HepG2 (cell line): Measurements from ENCODE around the gene ZKSCAN1. TPM values are rescaled to one million over a fixed set of nuclear protein-coding genes. Genes with fewer than 3 reads are reported as not detected.

ENCODE experiments used
- ATAC-seq: fragments of 200-7000 bp; cut with Tn5 transposase; 3 replicates; pipeline ENCODE4 v1.9.1; 2020; ENCODE audit warnings: mild to moderate bottlenecking, moderate library complexity
- Bru-seq: library from RNA; stranded (reverse); fragments of 400-500 nt; gene quantifications from one replicate; lab custom pipeline; 2021; lab: Mats Ljungman, UMichigan
- BruChase-seq, 2 experiments: library from RNA; stranded (reverse); fragments of 400-500 nt; gene quantifications; one replicate each; lab custom pipeline; 2021; lab: Mats Ljungman, UMichigan
- BruUV-seq: library from RNA; stranded (reverse); fragments of 400-500 nt; replicated peaks from 2 replicates; lab custom pipeline; 2021; lab: Mats Ljungman, UMichigan
- CTCF ChIA-PET: fragments of 300-600 bp; formaldehyde crosslinking; extraction: SDS; loops from one replicate; lab custom pipeline; 2021; ENCODE audit warnings: low total read pairs, inconsistent platforms, low intra/inter-chr PET ratio; lab: Yijun Ruan, JAX
- POLR2A ChIA-PET: fragments of 350-600 bp; sonication (Branson Sonifier 250); formaldehyde crosslinking; loops from one replicate; lab custom pipeline; 2020; ENCODE audit warnings: antibody characterized with exemption, inconsistent platforms; lab: Yijun Ruan, JAX
- DNase-seq: peaks from one replicate; pipeline ENCODE4 v3.0.0-alpha.2; 2015; ENCODE audit warnings: low spot score
- FAIRE-seq: peaks from 3 replicates; lab custom pipeline; 2011; peaks lifted over from hg19 to GRCh38; lab: Jason Lieb, UNC
- H2AFZ ChIP-seq: one replicate; pipeline ENCODE4 v1.6.1; 2011; ENCODE audit warnings: low read length, inconsistent platforms
- H3K27ac ChIP-seq: fragments of 300-600 bp; 3 replicates; pipeline ENCODE4 v1.8.0; 2011; ENCODE audit warnings: mixed run types, mild to moderate bottlenecking, mixed read lengths, low read length, inconsistent platforms; ENCODE audit not compliant: insufficient read depth; ENCODE audit errors: extremely low read length
- H3K27me3 ChIP-seq, 2 experiments: fragments of 200-600 bp in 1 of 2; 2 replicates in 1 of 2; 3 replicates in 1 of 2; pipeline versions ENCODE4 v1.6.0 to v1.8.0; 2011; ENCODE audit warnings: low read length in 2 of 2, mild to moderate bottlenecking in 2 of 2, moderate library complexity in 2 of 2, inconsistent platforms in 1 of 2; ENCODE audit not compliant: insufficient read depth in 2 of 2, control insufficient read depth in 1 of 2
- H3K36me3 ChIP-seq, 2 experiments: fragments of 200-600 bp in 1 of 2; replicated peaks in 1 of 2; 2 replicates in 1 of 2; 3 replicates in 1 of 2; pipeline versions ENCODE4 v1.5.1 to v1.8.0; 2011; ENCODE audit warnings: low read length in 2 of 2, inconsistent platforms in 1 of 2; ENCODE audit not compliant: insufficient read depth in 2 of 2, control insufficient read depth in 1 of 2
- H3K4me1 ChIP-seq: 2 replicates; pipeline ENCODE4 v1.5.1; 2012; ENCODE audit warnings: low read length, inconsistent platforms; ENCODE audit not compliant: insufficient read depth
- H3K4me2 ChIP-seq: 2 replicates; pipeline ENCODE4 v1.6.0; 2011; ENCODE audit warnings: low read depth, low read length, inconsistent platforms
- H3K4me3 ChIP-seq, 3 experiments: fragments of 200-600 bp in 1 of 3; sonication (generic), shearing (Covaris generic) in 1 of 3; replicated peaks in 1 of 3; 2 replicates each; pipeline ENCODE4 v1.5.1; 2011 to 2016; ENCODE audit warnings: low read length in 3 of 3, inconsistent platforms in 2 of 3, low read depth in 2 of 3, mild to moderate bottlenecking in 2 of 3, control low read depth in 1 of 3, mixed read lengths in 1 of 3; ENCODE audit not compliant: insufficient read depth in 1 of 3
- H3K79me2 ChIP-seq: one replicate; pipeline ENCODE4 v1.6.1; 2011; ENCODE audit warnings: low read length, inconsistent platforms; ENCODE audit not compliant: insufficient read depth
- H3K9ac ChIP-seq: 2 replicates; pipeline ENCODE4 v1.6.0; 2011; ENCODE audit warnings: mild to moderate bottlenecking, low read depth, low read length, inconsistent platforms; ENCODE audit not compliant: insufficient read depth
- H3K9me3 ChIP-seq: 2 replicates; pipeline ENCODE4 v1.5.1; 2012; ENCODE audit warnings: mild to moderate bottlenecking, low read length
- H4K20me1 ChIP-seq: 2 replicates; pipeline ENCODE4 v1.6.0; 2011; ENCODE audit warnings: inconsistent platforms, mild to moderate bottlenecking, low read length, moderate library complexity; ENCODE audit not compliant: insufficient read depth
- AGO1 ChIP-seq: fragments of 200-400 bp; formaldehyde crosslinking; IDR thresholded peaks from 2 replicates; pipeline ENCODE4 v1.6.1; 2017; ENCODE audit warnings: mild to moderate bottlenecking, low read depth, low read length, moderate library complexity; ENCODE audit not compliant: poor library complexity, severe bottlenecking
- CBFB ChIP-seq: sonication (generic); formaldehyde crosslinking; IDR thresholded peaks from 2 replicates; pipeline ENCODE4 v1.4.0; 2020; ENCODE audit warnings: missing genetic modification reagents
- HCFC1 ChIP-seq: fragments of 150-350 bp; IDR thresholded peaks from 2 replicates; pipeline ENCODE4 v1.6.1; 2014; ENCODE audit warnings: low read depth, low read length
- ISL2 ChIP-seq: sonication (generic); formaldehyde crosslinking; IDR thresholded peaks from 2 replicates; pipeline ENCODE4 v1.5.0; 2020; ENCODE audit warnings: missing genetic modification reagents
- MBD4 ChIP-seq: IDR thresholded peaks from 2 replicates; pipeline ENCODE4 v1.6.1; 2012; ENCODE audit warnings: low read length, inconsistent platforms, borderline replicate concordance
- MXD4 ChIP-seq: IDR thresholded peaks from 2 replicates; pipeline ENCODE4 v1.6.1; 2016; ENCODE audit warnings: mild to moderate bottlenecking, missing biosample characterization, missing genetic modification reagents
- ZNF496 ChIP-seq: sonication (generic); formaldehyde crosslinking; IDR thresholded peaks from 2 replicates; pipeline ENCODE4 v1.8.1; 2023; ENCODE audit warnings: mild to moderate bottlenecking, moderate library complexity, missing genetic modification reagents; ENCODE audit not compliant: insufficient replicate concordance
- ZSCAN21 ChIP-seq: sonication (generic); formaldehyde crosslinking; IDR thresholded peaks from 2 replicates; pipeline ENCODE4 v1.8.0; 2022; ENCODE audit warnings: mild to moderate bottlenecking, missing genetic modification reagents, moderate library complexity, borderline replicate concordance
- WGBS: methylation state at CpG from one replicate; pipeline ENCODE4 v1.1.6; 2017; ENCODE audit warnings: low lambda C conversion rate; 5-methylcytosine and 5-hydroxymethylcytosine counted together
- in situ Hi-C: cut with HindIII; loops from 2 replicates; pipeline ENCODE4 v1.10.0; 2017; ENCODE audit warnings: low pct_unique_long_range_greater_than_20kb; ENCODE audit not compliant: extremely low pct_ligation_motif_present
- intact Hi-C: fragments of 100-400 bp; cut with micrococcal nuclease; formaldehyde crosslinking; loops from one replicate; pipeline ENCODE4 v1.10.0; 2022; ENCODE audit not compliant: unreplicated experiment
- long read RNA-seq, 2 experiments: library from RNA in 1 of 2; library from polyadenylated mRNA in 1 of 2; stranded (forward) in 1 of 2; unstranded in 1 of 2; transcript quantifications; one replicate each; pipeline ENCODE4 v2.0.0, GENCODE V29; 2019 to 2022
- polyA minus RNA-seq, 3 experiments: library from RNA; depleted of rRNA, polyadenylated mRNA; stranded (reverse); fragments of >200 nt; gene quantifications; 2 replicates each; pipeline ENCODE4 v1.2.3, GENCODE V29; 2011; ENCODE audit warnings: low replicate concordance in 1 of 3
- polyA plus RNA-seq, 8 experiments: library from polyadenylated mRNA; depleted of rRNA in 3 of 8; stranded (reverse) in 7 of 8; unstranded in 1 of 8; fragments of >200 nt; fragmentation: Illumina TruSeq in 4 of 8; extraction: Trizol in 4 of 8; gene quantifications; 2 replicates each; pipeline versions ENCODE4 v1.2.1 to v1.2.3, GENCODE V29; 2011 to 2016; ENCODE audit warnings: low read depth in 4 of 8, missing spikeins in 1 of 8, mixed read lengths in 1 of 8; ENCODE audit not compliant: insufficient read depth in 1 of 8
- total RNA-seq, 5 experiments: library from RNA; depleted of rRNA; stranded (reverse); fragments of >200 nt; fragmentation: Illumina TruSeq; extraction: Trizol; gene quantifications; 2 replicates each; pipeline ENCODE4 v1.2.3, GENCODE V29; 2016; ENCODE audit warnings: low read depth in 1 of 5
- TF ChIP-seq, protein P1 (sequence below): sonication (generic); formaldehyde crosslinking; IDR thresholded peaks from 2 replicates; pipeline ENCODE4 v1.4.0; 2020; ENCODE audit warnings: missing genetic modification reagents

Gene ZKSCAN1
- 60.6 and 64.5 TPM in 2 replicates for total RNA-seq (2016; rRNA removed; fragmentation: Illumina TruSeq; extraction: Trizol)
- 591 and 606 TPM in 2 replicates for total RNA-seq (2016; cell fraction: cytosol; rRNA removed; fragmentation: Illumina TruSeq; extraction: Trizol; ENCODE audit: low read depth)
- 52.3 and 68.3 TPM in 2 replicates for total RNA-seq (2016; cell fraction: insoluble cytoplasmic fraction; rRNA removed; fragmentation: Illumina TruSeq; extraction: Trizol)
- 187 and 224 TPM in 2 replicates for total RNA-seq (2016; cell fraction: membrane; rRNA removed; fragmentation: Illumina TruSeq; extraction: Trizol)
- 44.7 and 53.4 TPM in 2 replicates for total RNA-seq (2016; cell fraction: nucleus; rRNA removed; fragmentation: Illumina TruSeq; extraction: Trizol)
- 46.0 and 46.4 TPM in 2 replicates for polyA plus RNA-seq (2011; rRNA removed)
- polyA plus RNA-seq (2011; cell fraction: cytosol; rRNA removed) = 21.4 and 28.4 TPM in 2 replicates
- 34.0 and 37.5 TPM in 2 replicates for polyA plus RNA-seq (2011; cell fraction: nucleus; rRNA removed)
- 28.8 and 32.8 TPM in 2 replicates for polyA plus RNA-seq (2012)
- 2.2 and 2.3 TPM in 2 replicates for polyA plus RNA-seq (2016; cell fraction: cytosol; fragmentation: Illumina TruSeq; extraction: Trizol; ENCODE audit: low read depth)
- 25.2 and 27.2 TPM in 2 replicates for polyA plus RNA-seq (2016; cell fraction: insoluble cytoplasmic fraction; fragmentation: Illumina TruSeq; extraction: Trizol; ENCODE audit: low read depth)
- polyA plus RNA-seq (2016; cell fraction: membrane; fragmentation: Illumina TruSeq; extraction: Trizol; ENCODE audit: low read depth) = 4.6 and 5.7 TPM in 2 replicates
- polyA plus RNA-seq (2016; cell fraction: nucleus; fragmentation: Illumina TruSeq; extraction: Trizol; ENCODE audit: insufficient read depth, low read depth) = 83.3 and 87.6 TPM in 2 replicates
- 56.7 and 119 TPM in 2 replicates for polyA minus RNA-seq (2011; rRNA and poly(A)+ RNA removed; ENCODE audit: low replicate concordance)
- polyA minus RNA-seq (2011; cell fraction: cytosol; rRNA and poly(A)+ RNA removed) = 60.1 and 60.2 TPM in 2 replicates
- polyA minus RNA-seq (2011; cell fraction: nucleus; rRNA and poly(A)+ RNA removed) = 53.6 and 70.4 TPM in 2 replicates
- Bru-seq, nascent RNA = percentile 98 among the genes with signal in this experiment
- BruChase-seq, experiment 1, labeled RNA remaining after a 6-hour chase = percentile 97 among the genes with signal in this experiment
- percentile 98 among the genes with signal in this experiment for BruChase-seq, experiment 2, labeled RNA remaining after a 2-hour chase
- long read RNA-seq, experiment 1, full-length matches to known transcripts = 5 of 19 reads
- long read RNA-seq, experiment 1, partial matches to known transcripts = 1 of 19 reads
- long read RNA-seq, experiment 1, other reads (novel, unspliced or antisense) = 13 of 19 reads
- long read RNA-seq, experiment 2, full-length matches to known transcripts = 2 of 49 reads
- long read RNA-seq, experiment 2, partial matches to known transcripts = 1 of 49 reads
- long read RNA-seq, experiment 2, other reads (novel, unspliced or antisense) = 46 of 49 reads

DNA sequence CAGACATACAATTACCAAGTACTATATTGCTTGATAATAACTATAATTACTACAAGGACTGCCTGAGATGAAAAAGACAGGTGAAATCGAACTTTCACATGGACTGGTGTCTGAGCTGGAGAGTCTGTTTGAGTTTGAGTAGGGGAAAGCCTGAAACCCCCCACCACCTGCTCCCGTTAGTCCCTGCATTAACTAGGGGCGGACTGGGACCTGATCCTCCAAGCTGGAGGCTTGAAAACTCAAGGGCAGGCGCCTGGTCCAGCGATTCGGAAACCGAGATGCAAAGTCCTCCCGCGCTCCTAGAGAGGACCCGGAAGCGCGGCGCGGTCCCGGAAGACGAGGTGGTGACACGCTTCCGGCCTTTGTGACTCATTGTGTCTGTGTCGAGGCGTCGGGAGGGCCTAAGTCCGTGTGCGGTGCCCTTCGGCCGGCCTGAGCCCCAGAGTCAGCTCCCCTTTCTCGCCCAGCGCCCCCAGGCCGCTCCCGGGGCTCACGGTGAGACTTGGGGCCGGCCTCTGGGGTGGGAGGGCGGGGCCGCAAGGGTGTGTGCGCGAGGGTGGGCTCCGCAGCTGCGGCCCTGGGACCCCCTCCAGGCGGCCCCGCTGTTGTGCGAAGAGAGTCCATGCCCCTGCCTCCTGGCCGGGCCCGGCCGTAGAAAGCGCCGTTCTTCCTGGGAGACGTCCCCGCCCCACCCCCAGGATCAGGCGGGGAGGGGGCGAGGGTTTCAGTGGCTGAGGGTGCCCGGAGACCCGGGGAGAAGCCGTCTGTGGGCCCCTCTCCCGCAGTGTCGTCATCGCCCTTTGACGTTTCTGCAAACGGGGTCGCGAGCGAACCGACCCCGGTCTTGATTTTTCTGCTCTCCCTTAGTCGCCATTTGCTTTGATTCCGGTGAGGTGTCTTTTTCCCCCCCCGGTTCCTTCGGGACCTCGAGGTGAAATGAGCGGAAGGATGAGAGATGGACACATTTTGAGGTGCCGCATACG, at the start of gene ZKSCAN1:
ZKSCAN1 (plus strand) TSS at position 365 of the 983 bp plus-strand sequence. CDS start 7,911 bp downstream, outside the sequence.
- DNase-seq (peak; percentile 91), ATAC-seq (peak; percentile 94), FAIRE-seq (peak; percentile 66)
- Histone ChIP-seq H3K79me2 (peaks cover 49% of the 10 kb centered on the region), H3K4me2 (peak within 1 kb of the TSS; percentile 90), H3K36me3 (peaks cover 2 to 16% of the 10 kb centered on the region in 2 experiments), H2AFZ (no peak within 1 kb of the TSS), H3K9me3 (no peaks in the 10 kb centered on the region), H3K4me1 (peaks cover 82% of the 10 kb centered on the region), H3K9ac (peak within 1 kb of the TSS; percentile 94), H3K4me3 (peak within 1 kb of the TSS; percentile 92 to 94 (median 93)), H4K20me1 (peaks cover 17% of the 10 kb centered on the region), H3K27ac (peak within 1 kb of the TSS; percentile 93), H3K27me3 (no peaks in the 10 kb centered on the region; a peak in 1 of 5 replicates)
- intact Hi-C loops = loop anchor here (2.0 kb wide), 1 partner anchor 19 kb away; no protein-coding TSS in a partner anchor
- CTCF ChIA-PET = interaction anchor here (1.5 kb wide), 1 partner anchor 21 kb away, joined by 7 read pairs; no protein-coding TSS in a partner anchor
- POLR2A ChIA-PET = interaction anchor here (0.6 to 6.6 kb wide), 20 partner anchors 8 to 232 kb away, joined by 3 to 212 read pairs (median 3); partner anchors contain the start of genes GJC3 and TRIM4
- WGBS = 2% methylated on average over 10 of the region's 70 CpGs
- in situ Hi-C loops = no loop called here
- TSS peak; percentile 76 for BruUV-seq
- TF ChIP-seq ZNF496 (no peak), AGO1 (no peak), MXD4 (CRISPR knock-in tag) (peak; percentile 45; the same call in 1 of the 2 replicates), CBFB (peak; percentile 45; the same call in 1 of the 2 replicates), MBD4 (no peak), ZSCAN21 (CRISPR knock-in tag) (no peak), ISL2 (CRISPR knock-in tag) (peak; percentile 62), HCFC1 (peak; percentile 73)
- TF ChIP-seq, protein P1, sequence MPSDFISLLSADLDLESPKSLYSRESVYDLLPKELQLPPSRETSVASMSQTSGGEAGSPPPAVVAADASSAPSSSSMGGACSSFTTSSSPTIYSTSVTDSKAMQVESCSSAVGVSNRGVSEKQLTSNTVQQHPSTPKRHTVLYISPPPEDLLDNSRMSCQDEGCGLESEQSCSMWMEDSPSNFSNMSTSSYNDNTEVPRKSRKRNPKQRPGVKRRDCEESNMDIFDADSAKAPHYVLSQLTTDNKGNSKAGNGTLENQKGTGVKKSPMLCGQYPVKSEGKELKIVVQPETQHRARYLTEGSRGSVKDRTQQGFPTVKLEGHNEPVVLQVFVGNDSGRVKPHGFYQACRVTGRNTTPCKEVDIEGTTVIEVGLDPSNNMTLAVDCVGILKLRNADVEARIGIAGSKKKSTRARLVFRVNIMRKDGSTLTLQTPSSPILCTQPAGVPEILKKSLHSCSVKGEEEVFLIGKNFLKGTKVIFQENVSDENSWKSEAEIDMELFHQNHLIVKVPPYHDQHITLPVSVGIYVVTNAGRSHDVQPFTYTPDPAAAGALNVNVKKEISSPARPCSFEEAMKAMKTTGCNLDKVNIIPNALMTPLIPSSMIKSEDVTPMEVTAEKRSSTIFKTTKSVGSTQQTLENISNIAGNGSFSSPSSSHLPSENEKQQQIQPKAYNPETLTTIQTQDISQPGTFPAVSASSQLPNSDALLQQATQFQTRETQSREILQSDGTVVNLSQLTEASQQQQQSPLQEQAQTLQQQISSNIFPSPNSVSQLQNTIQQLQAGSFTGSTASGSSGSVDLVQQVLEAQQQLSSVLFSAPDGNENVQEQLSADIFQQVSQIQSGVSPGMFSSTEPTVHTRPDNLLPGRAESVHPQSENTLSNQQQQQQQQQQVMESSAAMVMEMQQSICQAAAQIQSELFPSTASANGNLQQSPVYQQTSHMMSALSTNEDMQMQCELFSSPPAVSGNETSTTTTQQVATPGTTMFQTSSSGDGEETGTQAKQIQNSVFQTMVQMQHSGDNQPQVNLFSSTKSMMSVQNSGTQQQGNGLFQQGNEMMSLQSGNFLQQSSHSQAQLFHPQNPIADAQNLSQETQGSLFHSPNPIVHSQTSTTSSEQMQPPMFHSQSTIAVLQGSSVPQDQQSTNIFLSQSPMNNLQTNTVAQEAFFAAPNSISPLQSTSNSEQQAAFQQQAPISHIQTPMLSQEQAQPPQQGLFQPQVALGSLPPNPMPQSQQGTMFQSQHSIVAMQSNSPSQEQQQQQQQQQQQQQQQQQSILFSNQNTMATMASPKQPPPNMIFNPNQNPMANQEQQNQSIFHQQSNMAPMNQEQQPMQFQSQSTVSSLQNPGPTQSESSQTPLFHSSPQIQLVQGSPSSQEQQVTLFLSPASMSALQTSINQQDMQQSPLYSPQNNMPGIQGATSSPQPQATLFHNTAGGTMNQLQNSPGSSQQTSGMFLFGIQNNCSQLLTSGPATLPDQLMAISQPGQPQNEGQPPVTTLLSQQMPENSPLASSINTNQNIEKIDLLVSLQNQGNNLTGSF (CRISPR knock-in tag) = 0 out of 2 replicates have a peak, but pooled peaks have one; percentile 40
